Retinal pigment epithelial cell (primary cell): Measurements from ENCODE around the gene RTEL1.

Experiments used
- DNase-seq: peaks from one replicate; pipeline ENCODE4 v3.0.0-alpha.2; 2010; ENCODE audit warnings: low read depth
- H3K4me3 ChIP-seq: 2 replicates; pipeline ENCODE4 v1.5.1; 2011; ENCODE audit warnings: mild to moderate bottlenecking, low read length, control low read depth, moderate library complexity
- CTCF ChIP-seq: conservative IDR thresholded peaks from 2 replicates; pipeline ENCODE4 v1.5.1; 2011; ENCODE audit warnings: low read depth, low read length, control low read depth, inconsistent platforms

RTEL1 gene

DNA sequence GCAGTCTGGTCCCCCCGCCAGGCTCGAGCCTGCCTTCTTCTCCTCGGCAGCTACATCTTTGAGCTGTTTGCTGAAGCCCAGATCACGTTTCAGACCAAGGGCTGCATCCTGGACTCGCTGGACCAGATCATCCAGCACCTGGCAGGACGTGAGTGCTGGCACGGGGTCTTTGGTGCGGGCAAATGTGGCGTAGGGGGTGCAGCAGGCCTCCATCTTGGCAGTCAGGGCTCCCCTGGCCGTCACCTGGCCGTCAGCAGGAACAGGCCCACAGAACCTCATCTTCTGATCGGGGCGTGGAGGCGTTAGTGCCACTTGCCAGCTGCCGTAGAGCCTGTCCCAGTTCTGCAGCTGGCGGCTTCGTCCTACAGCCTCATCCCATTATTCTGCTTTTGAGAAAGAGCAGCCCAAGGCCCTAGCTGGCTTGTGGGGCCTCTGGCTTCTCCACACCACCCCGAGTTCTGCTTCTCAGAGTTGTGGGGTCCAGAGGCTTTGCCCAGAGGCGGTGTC lies 21.7 kb downstream of the RTEL1 start:
- DNase-seq: no peak
- H3K4me3 ChIP-seq: no peak overlapping the region
- TF ChIP-seq CTCF: no peak

GRCh38 chr20:63680427-63680826 lies 22.3 kb downstream of the RTEL1 start:
- H3K4me3 ChIP-seq: no peak overlapping the region
- no peak for DNase-seq
- no peak for TF ChIP-seq CTCF

DNA sequence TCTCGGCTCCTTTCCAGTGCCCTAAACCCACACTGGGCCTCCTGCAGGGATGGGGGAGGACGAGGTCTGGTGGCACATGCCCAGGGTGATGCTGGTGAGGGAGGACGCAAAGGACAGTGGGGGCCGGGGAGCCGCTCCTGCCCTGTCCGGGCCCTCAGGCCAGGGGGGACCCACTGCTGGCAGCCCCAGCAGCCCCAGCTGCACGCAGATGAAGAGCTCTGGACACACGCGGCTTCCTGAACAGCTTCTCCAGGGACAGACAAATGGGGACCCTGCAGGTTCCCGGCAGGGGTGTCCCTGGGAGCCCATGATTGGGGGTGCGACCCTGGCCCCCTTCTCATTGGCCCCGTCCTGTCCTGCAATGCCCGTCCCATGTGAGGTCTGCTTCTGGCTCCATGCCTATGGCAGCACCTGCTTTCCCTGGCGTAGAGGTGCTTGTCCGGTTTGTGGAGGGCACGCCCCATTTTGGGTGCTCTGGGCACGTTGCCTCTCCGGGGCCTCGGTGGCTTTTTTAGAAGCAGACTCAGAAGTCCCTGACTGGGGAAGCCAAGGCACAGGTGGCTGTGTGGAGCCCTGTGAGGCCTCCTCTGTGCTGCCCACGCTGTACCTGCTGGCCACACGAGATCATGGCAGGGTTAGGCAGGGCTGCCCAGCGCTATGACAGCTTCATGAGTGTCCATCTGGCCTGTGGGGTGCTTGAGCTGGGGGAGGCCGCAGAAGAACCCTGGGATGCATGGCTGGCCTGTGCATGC lies 22.9 kb downstream of the RTEL1 start:
- no peak overlapping the region for H3K4me3 ChIP-seq
- TF ChIP-seq CTCF: no peak
- no peak for DNase-seq

DNA sequence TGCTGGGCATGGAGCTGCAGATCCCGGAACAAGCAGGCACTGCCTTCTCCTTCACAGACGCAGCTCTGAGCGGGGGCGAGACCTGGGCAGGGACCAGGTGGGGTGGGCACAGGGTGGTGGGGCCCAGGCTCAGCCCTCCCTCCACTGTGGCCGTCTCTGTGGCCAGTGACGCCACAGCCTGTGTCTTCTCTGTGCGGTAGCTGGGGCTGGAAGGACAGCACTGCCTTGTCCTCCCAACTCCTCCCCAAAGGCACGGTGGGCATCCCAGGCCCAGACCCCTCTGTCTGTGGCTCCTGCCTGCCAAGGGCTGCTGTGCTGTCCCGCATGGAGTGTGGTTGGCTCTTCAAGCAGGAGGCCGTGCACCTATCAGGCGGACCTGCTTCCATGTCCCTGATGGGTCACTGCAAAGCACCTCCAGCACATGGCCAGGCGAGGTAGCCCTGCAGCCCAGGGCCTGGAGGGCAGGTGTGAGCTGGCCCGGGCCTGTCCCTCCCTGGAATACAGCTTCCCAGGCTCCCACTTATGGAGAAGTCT lies 23.6 kb downstream of the RTEL1 start:
- TF ChIP-seq CTCF: no peak
- DNase-seq: no peak
- no peak overlapping the region for H3K4me3 ChIP-seq

GRCh38 chr20:63682384-63683139 lies 24.4 kb downstream of the RTEL1 start:
- no peak overlapping the region for H3K4me3 ChIP-seq
- DNase-seq: peak; percentile 85
- no peak for TF ChIP-seq CTCF

DNA sequence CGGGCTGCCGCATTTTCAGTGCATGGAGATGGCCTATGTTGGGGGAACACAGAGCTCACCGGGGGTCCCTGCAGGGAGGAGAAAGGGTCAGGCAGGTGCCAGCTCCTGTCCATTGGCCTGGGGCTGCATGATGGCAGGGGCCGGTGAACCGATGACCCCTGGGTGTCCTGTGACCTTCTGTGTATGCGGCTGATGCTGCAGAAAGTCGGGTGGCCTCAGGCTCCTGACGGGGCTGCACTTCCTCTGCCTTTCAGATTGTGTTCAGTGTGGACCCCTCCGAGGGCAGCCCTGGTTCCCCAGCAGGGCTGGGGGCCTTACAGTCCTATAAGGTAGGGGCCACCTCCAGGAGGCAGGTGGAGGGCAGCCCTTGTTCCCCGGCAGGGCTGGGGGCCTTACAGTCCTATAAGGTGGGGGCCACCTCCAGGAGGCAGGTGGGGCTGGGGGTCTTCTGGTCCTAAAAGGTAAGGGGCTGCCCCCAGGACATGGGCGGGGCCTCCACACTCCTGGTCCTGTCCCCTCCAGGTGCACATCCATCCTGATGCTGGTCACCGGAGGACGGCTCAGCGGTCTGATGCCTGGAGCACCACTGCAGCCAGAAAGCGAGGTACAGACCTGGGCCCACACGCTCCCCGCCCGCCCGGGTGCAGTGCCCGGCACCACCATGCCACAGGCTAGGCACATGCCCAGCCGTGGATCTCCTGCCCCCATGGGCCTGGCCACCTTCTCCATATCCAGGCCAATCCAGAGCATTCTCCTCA lies 27.3 kb downstream of the RTEL1 start:
- no peak for TF ChIP-seq CTCF
- H3K4me3 ChIP-seq: no peak overlapping the region
- DNase-seq: no peak
